ENCODE data around the gene DXO. TPM values are rescaled to one million over a fixed set of nuclear protein-coding genes. Genes with fewer than 3 reads are reported as not detected.
"Not testable (repeated sequence)": the region's sequence is repeated elsewhere in the genome, so short reads cannot be mapped to it uniquely, and the experiment has no call there.

Gene DXO
- total and polyA plus RNA-seq, 3 experiments from 2014 or later = 13.8 to 16.8 (median 15.8) TPM

DNA sequence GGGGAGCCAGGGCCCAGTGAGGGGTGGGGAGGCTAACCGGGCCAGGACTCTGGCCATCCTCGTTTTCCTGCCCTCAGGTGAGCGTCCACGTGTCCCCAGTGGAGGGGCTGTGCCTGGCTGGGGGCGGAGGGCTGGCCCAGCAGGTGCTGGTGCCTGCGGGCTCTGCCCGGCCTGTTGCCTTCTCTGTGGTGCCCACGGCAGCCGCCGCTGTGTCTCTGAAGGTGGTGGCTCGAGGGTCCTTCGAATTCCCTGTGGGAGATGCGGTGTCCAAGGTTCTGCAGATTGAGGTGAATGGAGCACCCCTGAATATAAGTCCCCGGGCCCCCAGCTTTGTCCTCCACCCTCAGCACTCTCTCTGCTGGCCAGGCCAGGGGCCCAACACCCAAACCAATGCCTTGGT is 22.5 kb upstream of the DXO start:
- H3K27ac Mint-ChIP-seq; H3K27me3 ChIP-seq (ENCODE audit: insufficient read depth, low read length, poor library complexity, severe bottlenecking); H3K9me3 ChIP-seq (ENCODE audit: low read length); CTCF ChIA-PET; POLR2A ChIA-PET; H3K27me3 Mint-ChIP-seq; H3K36me3 Mint-ChIP-seq; H3K4me3 ChIP-seq (ENCODE audit: low read length); H3K27ac ChIP-seq (ENCODE audit: low read depth, low read length); H3K4me3 Mint-ChIP-seq; DNase-seq; H3K4me1 Mint-ChIP-seq; H3K4me1 ChIP-seq (ENCODE audit: insufficient read depth, low read length); H3K36me3 ChIP-seq (ENCODE audit: insufficient read depth, low read length); H3K9me3 Mint-ChIP-seq: not testable (repeated sequence)

DNA sequence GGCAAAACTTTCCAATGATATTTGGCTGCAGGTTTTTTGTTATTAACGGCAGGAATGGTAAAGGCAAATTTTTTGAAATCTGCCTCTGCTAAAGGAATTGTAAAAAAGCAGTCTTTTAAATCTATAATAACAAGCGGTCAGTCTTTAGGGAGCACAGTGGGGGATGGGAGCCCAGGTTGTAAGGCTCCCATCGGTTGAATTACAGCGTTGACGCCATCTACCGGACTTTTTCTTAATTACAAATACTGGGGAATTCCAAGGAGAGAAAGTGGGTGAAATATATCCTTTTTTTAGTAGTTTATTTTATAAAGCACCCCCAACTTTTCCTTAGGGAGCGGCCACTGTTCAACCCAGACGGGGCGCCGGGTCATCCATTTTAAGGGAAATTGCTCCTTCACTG is 17.4 kb upstream of the DXO start:
- H3K4me3 Mint-ChIP-seq, H3K27me3 Mint-ChIP-seq, POLR2A ChIA-PET: not testable (repeated sequence)

DNA sequence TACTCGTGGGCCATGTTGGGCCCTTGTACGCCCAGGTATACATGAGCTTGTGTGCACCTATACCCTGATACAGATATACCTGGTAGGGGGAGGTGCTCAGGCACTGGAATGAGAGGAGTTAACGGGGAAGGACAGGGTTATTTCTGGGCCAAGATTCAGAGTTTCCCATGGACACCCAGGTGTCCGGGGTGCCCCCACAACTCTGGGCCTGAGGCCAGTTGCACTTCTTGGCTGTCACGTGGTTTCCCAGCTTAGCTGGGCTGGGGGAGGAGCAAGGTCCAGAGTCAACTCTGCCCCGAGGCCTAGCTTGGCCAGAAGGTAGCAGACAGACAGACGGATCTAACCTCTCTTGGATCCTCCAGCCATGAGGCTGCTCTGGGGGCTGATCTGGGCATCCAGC is 9.8 kb upstream of the DXO start, which contains the start of gene C4A:
Gene C4A (plus strand): TSS at position 314 of the 400 bp plus-strand sequence. CDS start 51 bp downstream, at position 365.
- H3K36me3 ChIP-seq (ENCODE audit: insufficient read depth, low read length); H3K27ac ChIP-seq (ENCODE audit: low read depth, low read length); POLR2A ChIA-PET; H3K9me3 Mint-ChIP-seq; DNase-seq; H3K27ac Mint-ChIP-seq; H3K9me3 ChIP-seq (ENCODE audit: low read length); CTCF ChIA-PET; H3K27me3 Mint-ChIP-seq; H3K4me3 Mint-ChIP-seq; H3K27me3 ChIP-seq (ENCODE audit: insufficient read depth, low read length, poor library complexity, severe bottlenecking); H3K4me3 ChIP-seq (ENCODE audit: low read length): not testable (repeated sequence)
- peaks cover 2 to 13% (median 4%) of the 10 kb centered on the region in 3 donors for H3K4me1 Mint-ChIP-seq
- H3K36me3 Mint-ChIP-seq = peaks cover 0 to 10% (median 4%) of the 10 kb centered on the region in 3 donors
- peaks cover 19% of the 10 kb centered on the region for H3K4me1 ChIP-seq (ENCODE audit: insufficient read depth, low read length)

More for the DNA sequence above, 17.4 kb upstream of the DXO start:
- H3K4me3 ChIP-seq (ENCODE audit: low read length); CTCF ChIA-PET; DNase-seq; H3K27me3 ChIP-seq (ENCODE audit: insufficient read depth, low read length, poor library complexity, severe bottlenecking); H3K27ac Mint-ChIP-seq; H3K9me3 ChIP-seq (ENCODE audit: low read length); H3K36me3 Mint-ChIP-seq; H3K4me1 ChIP-seq (ENCODE audit: insufficient read depth, low read length); H3K9me3 Mint-ChIP-seq; H3K27ac ChIP-seq (ENCODE audit: low read depth, low read length); H3K36me3 ChIP-seq (ENCODE audit: insufficient read depth, low read length); H3K4me1 Mint-ChIP-seq: not testable (repeated sequence)

DNA sequence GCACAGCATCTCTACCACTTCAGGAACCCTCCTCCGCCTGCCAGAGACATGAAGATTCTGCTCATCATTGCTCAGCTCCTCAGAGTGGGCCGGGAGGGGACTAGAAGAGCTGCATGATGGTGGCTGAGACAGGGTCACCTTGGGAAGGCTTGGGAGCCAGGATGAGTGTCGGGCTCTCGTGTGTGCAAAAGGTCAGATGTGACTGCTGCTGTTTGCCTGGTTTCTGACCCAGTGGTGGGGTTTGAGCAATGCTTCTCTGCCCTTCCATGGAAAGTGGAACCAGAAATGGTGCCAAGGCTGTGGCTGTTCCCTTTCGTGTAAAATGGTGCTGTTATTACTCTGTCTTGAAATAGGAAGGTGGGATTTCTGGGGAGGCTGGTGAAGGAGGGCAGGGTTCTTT is 9.1 kb upstream of the DXO start:
- Mint-ChIP-seq H3K36me3 (peaks cover 0 to 11% (median 6%) of the 10 kb centered on the region in 3 donors), H3K4me1 (peaks cover 2 to 13% (median 4%) of the 10 kb centered on the region in 3 donors)
- H3K27me3 Mint-ChIP-seq; H3K4me3 Mint-ChIP-seq; H3K4me3 ChIP-seq (ENCODE audit: low read length); H3K27me3 ChIP-seq (ENCODE audit: insufficient read depth, low read length, poor library complexity, severe bottlenecking); H3K27ac Mint-ChIP-seq; H3K9me3 Mint-ChIP-seq; H3K9me3 ChIP-seq (ENCODE audit: low read length); CTCF ChIA-PET; H3K27ac ChIP-seq (ENCODE audit: low read depth, low read length); DNase-seq; H3K36me3 ChIP-seq (ENCODE audit: insufficient read depth, low read length); POLR2A ChIA-PET: not testable (repeated sequence)
- H3K4me1 ChIP-seq (ENCODE audit: insufficient read depth, low read length) = peaks cover 19% of the 10 kb centered on the region

GRCh38 chr6:31980195-31980876 is 8.4 kb upstream of the DXO start:
- H3K9me3 Mint-ChIP-seq; H3K4me3 Mint-ChIP-seq; H3K4me3 ChIP-seq (ENCODE audit: low read length); DNase-seq; POLR2A ChIA-PET; CTCF ChIA-PET; H3K27ac ChIP-seq (ENCODE audit: low read depth, low read length); H3K27me3 ChIP-seq (ENCODE audit: insufficient read depth, low read length, poor library complexity, severe bottlenecking); H3K9me3 ChIP-seq (ENCODE audit: low read length); H3K36me3 ChIP-seq (ENCODE audit: insufficient read depth, low read length); H3K27me3 Mint-ChIP-seq: not testable (repeated sequence)
- H3K36me3 Mint-ChIP-seq = peaks cover 0 to 12% (median 6%) of the 10 kb centered on the region in 3 donors
- peaks cover 2 to 13% (median 4%) of the 10 kb centered on the region in 3 donors for H3K4me1 Mint-ChIP-seq
- peaks cover 19% of the 10 kb centered on the region for H3K4me1 ChIP-seq (ENCODE audit: insufficient read depth, low read length)
- H3K27ac Mint-ChIP-seq = peak overlapping the region in 2 of 8 donors; percentile 36 to 68

GRCh38 chr6:31979238-31979898 is 7.4 kb upstream of the DXO start:
- Mint-ChIP-seq H3K9me3 (no peaks in the 10 kb centered on the region), H3K27me3 (no peaks in the 10 kb centered on the region), H3K27ac (peak overlapping the region in 3 of 8 donors; percentile 54 to 68 (median 55)), H3K4me3 (no peak overlapping the region), H3K36me3 (peaks cover 0 to 12% (median 6%) of the 10 kb centered on the region in 3 donors), H3K4me1 (peaks cover 2 to 13% (median 7%) of the 10 kb centered on the region in 3 donors)
- no peak overlapping the region for H3K4me3 ChIP-seq (ENCODE audit: low read length)
- H3K9me3 ChIP-seq (ENCODE audit: low read length) = no peaks in the 10 kb centered on the region
- H3K4me1 ChIP-seq (ENCODE audit: insufficient read depth, low read length) = peaks cover 19% of the 10 kb centered on the region
- CTCF ChIA-PET = no interaction called here
- no peaks in the 10 kb centered on the region for H3K27me3 ChIP-seq (ENCODE audit: insufficient read depth, low read length, poor library complexity, severe bottlenecking)
- POLR2A ChIA-PET = no interaction called here
- no peak for DNase-seq
- no peaks in the 10 kb centered on the region for H3K36me3 ChIP-seq (ENCODE audit: insufficient read depth, low read length)
- H3K27ac ChIP-seq (ENCODE audit: low read depth, low read length) = peak overlapping the region; percentile 43

GRCh38 chr6:31978831-31979230 is 6.9 kb upstream of the DXO start:
- Histone ChIP-seq H3K4me1 (ENCODE audit: insufficient read depth, low read length) (peaks cover 19% of the 10 kb centered on the region), H3K9me3 (ENCODE audit: low read length) (no peaks in the 10 kb centered on the region), H3K36me3 (ENCODE audit: insufficient read depth, low read length) (no peaks in the 10 kb centered on the region), H3K4me3 (ENCODE audit: low read length) (no peak overlapping the region), H3K27ac (ENCODE audit: low read depth, low read length) (no peak overlapping the region), H3K27me3 (ENCODE audit: insufficient read depth, low read length, poor library complexity, severe bottlenecking) (no peaks in the 10 kb centered on the region)
- no peak overlapping the region for H3K4me3 Mint-ChIP-seq
- H3K9me3 Mint-ChIP-seq = no peaks in the 10 kb centered on the region
- peaks cover 0 to 12% (median 6%) of the 10 kb centered on the region in 3 donors for H3K36me3 Mint-ChIP-seq
- POLR2A ChIA-PET = no interaction called here
- peaks cover 5 to 15% (median 9%) of the 10 kb centered on the region in 3 donors for H3K4me1 Mint-ChIP-seq
- H3K27me3 Mint-ChIP-seq = no peaks in the 10 kb centered on the region
- no peak for DNase-seq
- CTCF ChIA-PET = no interaction called here
- peak overlapping the region in 3 of 8 donors; percentile 23 to 77 (median 54) for H3K27ac Mint-ChIP-seq

- Histone ChIP-seq H3K27ac (ENCODE audit: low read depth, low read length) (no peak overlapping the region), H3K9me3 (ENCODE audit: low read length) (no peaks in the 10 kb centered on the region), H3K27me3 (ENCODE audit: insufficient read depth, low read length, poor library complexity, severe bottlenecking) (no peaks in the 10 kb centered on the region), H3K36me3 (ENCODE audit: insufficient read depth, low read length) (no peaks in the 10 kb centered on the region), H3K4me3 (ENCODE audit: low read length) (no peak overlapping the region), H3K4me1 (ENCODE audit: insufficient read depth, low read length) (peaks cover 26% of the 10 kb centered on the region)
- DNase-seq = no peak
- Mint-ChIP-seq H3K9me3 (no peaks in the 10 kb centered on the region), H3K4me3 (no peak overlapping the region), H3K4me1 (peaks cover 11 to 24% (median 18%) of the 10 kb centered on the region in 3 donors), H3K27ac (peak overlapping the region in 1 of 8 donors; percentile 71), H3K27me3 (no peaks in the 10 kb centered on the region), H3K36me3 (peaks cover 0 to 15% (median 7%) of the 10 kb centered on the region in 3 donors)
- POLR2A ChIA-PET = no interaction called here
- CTCF ChIA-PET = no interaction called here
Observed at GRCh38 chr6:31977816-31978431, 6.0 kb upstream of the DXO start.
